ENCODE results near the gene CRLF2.

Gene CRLF2

GRCh38 chrX:1153940-1154339 lies 58.5 kb downstream of the CRLF2 start:
- Histone ChIP-seq H3K36me3 (ENCODE audit: control insufficient read depth, insufficient read depth, low read length) (no peaks in the 10 kb centered on the region), H3K4me1 (ENCODE audit: control insufficient read depth, insufficient read depth, low read length) (no peaks in the 10 kb centered on the region), H3K27ac (ENCODE audit: insufficient read depth, low read depth, low read length, poor library complexity, severe bottlenecking) (no peak overlapping the region), H3K27me3 (ENCODE audit: control insufficient read depth, insufficient read depth, low read length, poor library complexity, severe bottlenecking) (no peaks in the 10 kb centered on the region), H3K4me3 (ENCODE audit: insufficient read depth, low read depth, low read length) (no peak overlapping the region), H3K9me3 (ENCODE audit: control insufficient read depth, low read length) (no peaks in the 10 kb centered on the region)
- 62 to 65% methylated on average over 9 of the region's 9 CpGs for WGBS, 2 experiments

GRCh38 chrX:1152090-1152489 lies 60.4 kb downstream of the CRLF2 start:
- Histone ChIP-seq H3K9me3 (ENCODE audit: control insufficient read depth, low read length) (no peaks in the 10 kb centered on the region), H3K27ac (ENCODE audit: insufficient read depth, low read depth, low read length, poor library complexity, severe bottlenecking) (no peak overlapping the region), H3K4me1 (ENCODE audit: control insufficient read depth, insufficient read depth, low read length) (no peaks in the 10 kb centered on the region), H3K27me3 (ENCODE audit: control insufficient read depth, insufficient read depth, low read length, poor library complexity, severe bottlenecking) (no peaks in the 10 kb centered on the region), H3K36me3 (ENCODE audit: control insufficient read depth, insufficient read depth, low read length) (no peaks in the 10 kb centered on the region), H3K4me3 (ENCODE audit: insufficient read depth, low read depth, low read length) (no peak overlapping the region)
- WGBS, 2 experiments: 66 to 74% methylated on average over 10 of the region's 10 CpGs

DNA sequence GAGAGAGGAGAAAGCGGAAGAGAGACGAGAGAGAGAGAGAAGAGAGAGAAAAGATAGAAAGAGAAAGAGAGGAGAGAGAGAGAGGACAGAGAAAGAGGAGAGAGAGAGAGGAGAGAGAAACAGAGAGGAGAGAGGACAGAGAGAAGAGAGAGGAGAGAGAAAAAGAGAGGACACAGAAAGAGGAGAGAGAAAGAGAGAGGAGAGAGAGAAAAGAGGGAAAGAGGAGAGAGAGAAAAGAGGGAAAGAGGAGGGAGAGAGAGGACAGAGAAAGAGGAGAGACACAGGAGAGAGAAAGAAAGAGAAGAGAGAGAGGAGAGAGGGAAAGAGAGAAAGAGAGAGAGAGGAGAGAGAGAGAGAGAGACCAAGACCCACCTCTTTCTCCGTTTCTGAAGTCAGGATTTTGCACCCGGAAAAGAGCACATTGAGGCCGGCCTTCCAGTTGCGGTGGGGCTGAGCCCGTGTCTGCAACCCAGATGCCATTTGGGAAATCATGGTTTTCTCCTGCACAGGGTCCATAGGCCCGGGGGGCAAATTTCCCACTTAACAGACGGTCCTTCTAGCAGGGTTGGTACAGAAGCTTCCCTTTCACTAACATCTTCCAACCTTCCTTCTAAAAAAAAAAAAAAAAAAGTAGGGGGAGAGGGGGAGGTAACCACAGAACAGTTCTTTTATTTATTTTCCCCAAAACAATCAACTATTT lies 60.9 kb downstream of the CRLF2 start:
- H3K27ac ChIP-seq (ENCODE audit: insufficient read depth, low read depth, low read length, poor library complexity, severe bottlenecking): no peak overlapping the region
- H3K9me3 ChIP-seq (ENCODE audit: control insufficient read depth, low read length): no peaks in the 10 kb centered on the region
- H3K4me3 ChIP-seq (ENCODE audit: insufficient read depth, low read depth, low read length): no peak overlapping the region
- no peaks in the 10 kb centered on the region for H3K27me3 ChIP-seq (ENCODE audit: control insufficient read depth, insufficient read depth, low read length, poor library complexity, severe bottlenecking)
- H3K4me1 ChIP-seq (ENCODE audit: control insufficient read depth, insufficient read depth, low read length): no peaks in the 10 kb centered on the region
- 76 to 77% methylated on average over 9 of the region's 9 CpGs for WGBS, 2 experiments
- H3K36me3 ChIP-seq (ENCODE audit: control insufficient read depth, insufficient read depth, low read length): no peaks in the 10 kb centered on the region

- Histone ChIP-seq H3K4me3 (ENCODE audit: insufficient read depth, low read depth, low read length) (no peak overlapping the region), H3K4me1 (ENCODE audit: control insufficient read depth, insufficient read depth, low read length) (no peaks in the 10 kb centered on the region), H3K27me3 (ENCODE audit: control insufficient read depth, insufficient read depth, low read length, poor library complexity, severe bottlenecking) (no peaks in the 10 kb centered on the region), H3K27ac (ENCODE audit: insufficient read depth, low read depth, low read length, poor library complexity, severe bottlenecking) (no peak overlapping the region), H3K9me3 (ENCODE audit: control insufficient read depth, low read length) (no peaks in the 10 kb centered on the region), H3K36me3 (ENCODE audit: control insufficient read depth, insufficient read depth, low read length) (no peaks in the 10 kb centered on the region)
- 88 to 90% methylated on average over 8 of the region's 8 CpGs for WGBS, 2 experiments
Observed at GRCh38 chrX:1150569-1151347, 61.7 kb downstream of the CRLF2 start.

GRCh38 chrX:1147611-1148515 lies 64.6 kb downstream of the CRLF2 start:
- H3K4me3 ChIP-seq (ENCODE audit: insufficient read depth, low read depth, low read length): no peak overlapping the region
- no peaks in the 10 kb centered on the region for H3K36me3 ChIP-seq (ENCODE audit: control insufficient read depth, insufficient read depth, low read length)
- 59 to 63% methylated on average over 23 of the region's 29 CpGs for WGBS, 2 experiments
- no peak overlapping the region for H3K27ac ChIP-seq (ENCODE audit: insufficient read depth, low read depth, low read length, poor library complexity, severe bottlenecking)
- no peaks in the 10 kb centered on the region for H3K9me3 ChIP-seq (ENCODE audit: control insufficient read depth, low read length)
- H3K27me3 ChIP-seq (ENCODE audit: control insufficient read depth, insufficient read depth, low read length, poor library complexity, severe bottlenecking): no peaks in the 10 kb centered on the region
- H3K4me1 ChIP-seq (ENCODE audit: control insufficient read depth, insufficient read depth, low read length): no peaks in the 10 kb centered on the region

DNA sequence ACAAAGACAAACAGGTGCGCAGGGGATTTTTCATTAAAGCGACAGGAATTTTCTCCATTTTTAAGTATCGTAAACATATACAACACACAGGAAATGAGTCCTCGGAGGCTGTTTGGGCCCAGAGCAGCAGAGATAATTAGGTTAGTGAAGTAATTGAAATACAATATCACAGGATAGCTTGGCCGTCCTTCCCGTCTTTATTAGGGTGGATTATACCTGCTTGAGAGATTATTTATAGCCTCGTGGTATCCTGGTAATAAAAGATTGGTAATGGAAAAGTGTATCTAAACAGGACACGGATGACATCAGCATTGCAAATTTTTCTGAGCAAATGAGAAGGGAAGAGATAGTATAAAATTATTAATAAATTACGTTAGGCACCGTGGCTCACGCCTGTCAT lies 68.2 kb downstream of the CRLF2 start:
- 94 to 95% methylated on average over 11 of the region's 11 CpGs for WGBS, 2 experiments
- H3K4me3 ChIP-seq (ENCODE audit: insufficient read depth, low read depth, low read length): no peak overlapping the region
- H3K36me3 ChIP-seq (ENCODE audit: control insufficient read depth, insufficient read depth, low read length): no peaks in the 10 kb centered on the region
- H3K27ac ChIP-seq (ENCODE audit: insufficient read depth, low read depth, low read length, poor library complexity, severe bottlenecking): no peak overlapping the region
- no peaks in the 10 kb centered on the region for H3K27me3 ChIP-seq (ENCODE audit: control insufficient read depth, insufficient read depth, low read length, poor library complexity, severe bottlenecking)
- H3K9me3 ChIP-seq (ENCODE audit: control insufficient read depth, low read length): no peaks in the 10 kb centered on the region
- peaks cover 7% of the 10 kb centered on the region for H3K4me1 ChIP-seq (ENCODE audit: control insufficient read depth, insufficient read depth, low read length)
